ENCODE measurements around the gene NKX2-3.

NKX2-3 gene

DNA sequence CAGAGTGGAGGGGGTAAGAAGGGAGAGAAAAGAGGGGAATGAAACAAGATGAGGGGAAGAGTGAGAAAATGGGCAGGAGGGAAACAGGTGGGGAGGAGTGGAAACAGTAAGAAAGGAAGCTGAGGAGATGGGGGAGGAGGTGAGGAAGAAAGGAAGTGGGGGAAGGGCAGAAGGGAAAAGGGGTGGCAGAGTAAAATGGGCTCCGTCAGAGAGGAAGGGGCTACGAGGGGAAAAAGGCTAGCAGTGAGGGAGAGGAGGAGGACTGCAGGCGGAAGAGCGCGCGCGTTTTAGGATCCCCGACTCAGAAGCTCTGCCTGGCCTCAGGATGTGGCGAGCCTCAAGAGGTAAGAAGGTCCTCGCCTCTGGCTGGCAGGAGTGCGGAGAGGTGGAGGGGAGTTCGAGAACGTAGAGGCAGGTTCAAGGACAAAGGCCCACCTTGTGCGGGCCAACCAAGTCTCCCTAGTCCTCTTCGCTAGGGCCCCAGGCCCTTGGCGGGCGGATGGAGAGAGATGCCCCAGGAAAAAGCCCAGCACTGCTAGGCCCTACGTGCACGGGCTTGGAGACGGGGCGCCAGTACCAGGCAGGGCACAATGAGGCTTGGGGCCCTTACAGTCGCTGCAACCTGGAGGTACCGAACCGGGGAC is 5.8 kb upstream of the NKX2-3 start:
- no peak for DNase-seq

DNA sequence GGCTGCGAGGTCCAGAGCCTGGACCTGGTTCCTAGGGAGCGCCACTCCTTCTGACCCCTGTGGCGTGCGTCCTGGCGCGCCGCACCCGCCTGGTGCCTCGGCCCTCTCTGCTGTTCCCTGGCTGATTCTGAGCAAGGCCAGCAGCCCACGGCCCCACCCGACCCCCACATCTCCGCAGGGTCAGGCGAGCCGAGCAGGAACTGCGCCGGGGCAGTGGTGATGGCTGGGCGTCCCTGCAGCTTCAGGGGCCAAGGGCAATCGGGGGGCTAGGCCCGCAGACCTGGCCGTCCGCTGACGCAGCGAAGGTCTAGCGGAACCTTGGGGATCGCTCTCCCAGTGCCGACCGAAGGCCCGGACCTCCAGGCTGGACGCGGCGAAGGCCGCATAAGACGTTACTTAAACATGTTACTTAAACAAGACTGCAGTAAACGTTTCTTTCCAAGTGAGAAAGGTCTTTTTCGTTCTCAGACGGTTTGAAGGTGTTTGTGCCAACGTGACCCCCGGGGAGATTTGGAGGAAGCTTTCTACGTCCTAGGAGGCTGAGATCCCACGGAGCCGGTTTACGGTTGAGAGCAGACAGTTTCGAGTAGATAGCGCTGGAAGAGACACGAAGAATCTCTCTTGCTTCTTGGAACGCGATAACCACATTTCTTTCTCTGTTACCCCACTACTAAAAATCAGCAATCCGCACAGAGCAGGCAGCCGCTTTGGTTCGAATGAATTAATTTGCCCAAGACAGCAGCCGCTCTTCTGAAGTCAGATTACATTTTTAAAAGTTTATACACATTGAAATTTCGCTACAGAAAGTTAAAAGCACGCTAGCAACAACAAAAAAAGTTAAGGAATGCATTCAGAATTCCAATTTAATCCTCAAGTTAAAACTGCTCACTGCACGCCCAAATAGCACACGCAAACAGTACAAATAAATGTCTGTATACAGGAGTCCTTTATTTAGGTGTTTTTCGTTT is 4.9 kb upstream of the NKX2-3 start:
- no peak for DNase-seq

DNA sequence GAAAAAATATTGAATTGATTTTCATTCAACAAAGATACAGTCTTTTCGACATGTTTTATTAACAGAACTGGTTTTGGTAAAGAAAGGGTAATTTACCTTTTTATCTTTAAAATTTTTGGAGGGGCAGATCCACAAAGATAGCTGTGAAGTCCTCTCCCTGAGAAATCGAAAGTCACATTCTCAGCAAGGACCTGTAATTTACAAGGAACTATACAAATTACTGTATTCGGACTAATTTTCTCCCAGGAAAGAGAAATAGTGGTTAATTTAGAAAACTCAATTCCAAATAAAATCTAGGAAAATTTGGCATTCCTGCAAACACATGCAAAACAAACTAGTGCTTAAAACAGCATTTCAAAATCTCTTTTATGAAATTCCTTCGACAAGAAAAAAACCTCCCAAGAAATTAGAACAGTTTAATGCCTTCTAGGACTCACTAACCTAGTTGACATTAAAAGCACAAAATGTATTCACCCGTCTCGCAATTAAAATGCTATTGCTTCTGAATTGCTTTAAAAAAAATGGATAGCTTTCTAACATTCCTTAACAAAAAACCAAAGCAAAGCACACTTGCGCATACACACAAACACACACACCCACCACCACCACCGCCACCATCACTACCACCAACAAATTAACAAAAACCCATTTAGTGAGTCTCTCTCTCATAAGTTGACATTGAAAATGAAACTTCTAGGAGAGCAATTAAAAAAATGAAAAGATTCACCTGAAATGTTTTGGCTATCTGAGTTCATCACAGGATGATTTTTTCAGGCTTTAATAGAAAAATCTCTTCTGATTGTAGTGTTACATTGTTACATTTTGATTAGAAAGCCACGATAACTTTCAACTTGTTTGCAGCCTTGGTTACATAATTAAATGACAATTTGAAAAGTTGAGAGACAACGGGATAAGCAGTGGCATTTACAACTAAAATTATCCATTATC is 4.0 kb upstream of the NKX2-3 start:
- no peak for DNase-seq

DNA sequence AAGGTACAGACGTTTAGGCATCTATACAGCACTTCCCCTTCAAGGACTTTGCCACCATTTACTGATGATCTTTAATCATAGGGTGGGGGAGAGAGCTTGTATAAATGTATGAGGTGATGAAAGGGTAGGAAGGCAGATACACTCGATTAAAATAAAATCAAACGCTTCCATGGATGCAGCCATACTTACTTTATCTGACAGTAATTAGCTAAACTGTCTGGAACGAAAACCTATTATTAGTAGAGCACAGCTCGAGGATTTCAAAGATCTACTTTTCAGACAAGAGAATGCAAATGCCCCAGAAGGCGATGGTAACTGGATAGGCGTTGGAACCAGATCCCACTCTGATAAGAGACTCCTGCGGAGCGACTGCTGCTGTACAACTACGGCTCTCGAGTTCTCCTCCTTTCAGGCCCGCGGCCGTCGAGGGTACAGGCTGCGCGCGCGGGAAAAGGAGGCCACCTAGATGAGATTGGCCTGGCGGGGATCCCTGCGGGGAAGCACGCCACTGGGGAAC is 3.1 kb upstream of the NKX2-3 start:
- DNase-seq: no peak

DNA sequence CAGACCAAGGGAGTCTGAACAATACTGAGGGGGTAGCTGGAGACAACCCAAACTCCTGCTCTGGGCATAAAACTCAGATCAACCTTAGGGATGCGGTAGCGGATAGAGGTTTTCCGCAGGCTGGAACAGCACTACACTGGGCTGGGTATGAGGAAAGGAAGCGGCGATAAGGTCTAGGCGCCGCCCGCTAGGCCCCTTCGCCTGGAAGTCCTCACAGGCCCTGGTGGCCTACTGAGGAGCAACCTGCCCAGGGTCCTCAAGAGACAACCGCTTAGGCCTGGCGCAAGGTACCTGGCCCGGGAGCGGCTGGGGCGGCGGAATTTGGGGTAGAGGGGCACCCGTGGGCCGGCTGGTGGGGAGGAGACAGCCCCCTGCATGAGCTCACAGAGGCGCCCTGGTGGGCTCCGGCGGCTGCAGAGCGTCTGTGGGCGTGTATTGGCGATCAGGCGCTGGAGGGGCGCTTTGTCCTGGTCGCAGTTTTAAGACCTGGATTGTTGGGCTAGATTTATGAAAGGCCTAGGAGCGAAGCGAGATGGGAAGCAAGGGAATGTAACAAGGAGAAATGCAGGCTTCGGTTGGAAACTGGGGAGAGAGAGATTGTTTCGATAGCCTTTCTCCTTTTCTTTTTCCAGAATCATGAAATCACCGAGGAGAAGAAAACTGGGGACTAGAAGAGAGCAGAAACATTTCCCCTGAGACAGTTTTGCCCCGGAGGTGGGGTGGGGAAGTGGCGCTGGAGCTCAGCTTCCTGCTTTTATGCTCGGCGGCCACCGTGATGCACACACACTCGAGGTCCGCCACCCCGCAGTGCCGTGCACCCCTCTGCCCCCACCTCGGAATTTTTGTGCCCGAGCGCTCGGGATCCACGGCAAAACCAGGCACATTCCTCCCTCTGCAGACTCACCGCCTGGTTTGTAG is 2.4 kb upstream of the NKX2-3 start:
- no peak for DNase-seq

DNA sequence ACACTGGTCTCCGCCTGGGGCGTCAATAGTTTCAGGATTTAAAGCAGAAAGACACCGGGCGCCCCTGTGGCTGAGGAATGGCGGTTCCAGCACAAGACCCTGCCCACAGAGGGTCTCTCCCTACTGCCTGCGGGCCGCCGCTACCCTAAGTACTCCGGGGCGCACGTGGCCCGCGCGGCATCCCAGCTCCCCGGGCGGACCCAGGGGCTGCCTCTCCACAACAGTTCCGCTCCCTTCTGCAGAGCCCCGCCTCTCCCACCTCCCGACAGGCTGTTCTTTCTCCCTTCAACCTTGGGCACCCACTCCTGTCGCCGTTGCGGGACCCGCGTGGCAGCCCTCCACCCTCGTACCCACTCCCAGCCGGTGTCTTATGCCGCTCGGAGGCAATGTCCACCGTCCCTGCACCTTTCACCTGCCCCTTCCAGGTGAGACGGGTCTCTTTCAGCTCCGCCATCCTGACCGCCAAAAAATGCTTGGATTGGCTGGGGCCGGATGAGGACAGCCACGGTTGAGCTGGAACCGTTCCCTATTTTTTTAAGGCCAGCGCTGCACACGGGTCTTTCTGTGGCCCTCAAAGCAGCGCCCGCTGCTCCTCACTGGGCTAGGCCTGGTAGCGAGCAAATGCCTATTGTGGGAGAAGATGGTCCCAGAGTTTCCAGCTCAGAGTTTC is 1.6 kb upstream of the NKX2-3 start:
- DNase-seq: no peak

DNA sequence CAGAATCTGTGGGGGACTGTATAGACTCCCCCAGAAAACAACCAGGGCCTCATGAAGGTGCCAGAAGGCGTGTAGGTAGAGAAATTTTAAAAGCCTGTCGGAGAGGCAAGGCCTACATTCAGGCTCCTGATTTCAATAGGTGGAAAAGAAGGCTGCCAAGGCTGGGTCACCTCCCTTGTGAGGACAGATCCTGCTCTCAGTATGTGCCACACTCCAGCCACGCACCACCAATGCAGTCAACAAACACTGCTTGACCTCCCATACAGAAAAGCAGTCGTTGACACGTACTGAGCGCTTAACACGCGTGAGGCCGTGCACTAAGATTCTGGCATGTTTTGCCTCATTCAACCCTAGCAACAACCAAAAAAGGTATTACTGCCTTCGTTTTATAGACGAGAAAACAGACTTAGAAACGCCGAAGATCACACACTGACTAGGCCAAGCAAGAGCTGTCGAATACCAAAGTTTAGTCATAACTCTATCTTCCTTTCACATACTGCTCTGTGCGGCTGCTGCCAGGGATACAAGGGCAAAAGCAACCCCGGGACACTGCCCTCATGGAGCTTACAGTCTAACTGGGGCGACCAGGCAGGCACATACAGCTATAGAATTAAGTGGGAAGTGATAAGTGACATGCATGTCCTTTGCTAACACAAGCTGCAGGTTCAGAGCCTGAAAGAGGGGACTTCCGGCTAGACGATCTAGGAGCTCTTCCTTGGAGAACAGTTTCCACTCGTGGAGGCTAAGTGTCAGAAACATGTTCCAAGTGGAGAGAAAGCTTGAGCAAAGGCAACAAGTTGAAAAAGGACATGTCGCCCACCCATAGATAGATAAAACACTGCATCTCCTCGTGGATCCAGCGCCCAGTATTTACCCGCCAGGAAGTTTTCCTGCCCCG is 797 bp upstream of the NKX2-3 start:
- DNase-seq: no peak

DNA sequence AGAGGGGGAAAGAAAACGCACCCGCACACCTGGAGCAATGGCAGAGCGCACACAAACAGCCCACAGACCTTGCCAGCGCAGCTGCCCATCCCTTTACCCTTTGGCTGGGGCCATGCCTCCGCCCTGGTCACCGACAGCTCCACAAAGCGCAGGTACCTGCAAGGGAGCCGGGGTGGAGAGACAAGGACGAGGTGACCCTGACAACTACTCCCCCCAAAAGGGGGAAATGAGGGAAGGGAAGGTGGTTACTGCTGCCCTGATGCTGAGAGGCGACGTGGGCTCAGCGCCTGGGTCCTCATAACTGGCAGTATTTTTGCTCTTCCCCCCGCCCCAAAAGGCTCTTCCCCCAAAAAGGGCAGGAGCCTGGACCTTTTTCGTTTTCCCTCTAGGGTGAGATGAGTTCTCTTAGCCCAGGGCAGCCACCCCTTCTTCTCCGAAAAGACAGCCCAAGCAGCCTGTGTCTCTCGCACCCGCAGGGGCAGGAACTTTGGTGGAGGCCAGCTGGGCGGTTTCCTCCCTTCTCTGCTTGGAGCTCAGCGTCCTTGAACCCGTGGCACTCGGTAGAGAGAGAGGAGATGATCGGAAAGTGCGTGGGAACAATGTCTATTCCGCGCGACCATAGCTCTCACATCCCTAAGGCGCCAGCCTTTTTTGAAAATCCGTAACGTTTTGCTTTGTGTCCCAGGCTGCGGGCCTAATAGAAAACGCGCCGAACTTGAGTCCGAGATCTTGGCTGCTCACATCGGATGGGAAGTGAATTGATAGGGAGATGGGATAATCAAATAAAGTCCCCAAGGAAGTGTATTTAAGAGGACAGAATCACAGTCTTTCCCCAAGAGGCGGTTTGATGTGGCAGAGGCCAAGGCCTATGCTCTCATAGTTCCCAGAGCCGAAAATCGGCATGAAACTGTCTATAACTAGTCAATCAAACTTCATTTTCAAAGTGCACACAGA is 1.0 kb downstream of the NKX2-3 start:
- DNase-seq: no peak

DNA sequence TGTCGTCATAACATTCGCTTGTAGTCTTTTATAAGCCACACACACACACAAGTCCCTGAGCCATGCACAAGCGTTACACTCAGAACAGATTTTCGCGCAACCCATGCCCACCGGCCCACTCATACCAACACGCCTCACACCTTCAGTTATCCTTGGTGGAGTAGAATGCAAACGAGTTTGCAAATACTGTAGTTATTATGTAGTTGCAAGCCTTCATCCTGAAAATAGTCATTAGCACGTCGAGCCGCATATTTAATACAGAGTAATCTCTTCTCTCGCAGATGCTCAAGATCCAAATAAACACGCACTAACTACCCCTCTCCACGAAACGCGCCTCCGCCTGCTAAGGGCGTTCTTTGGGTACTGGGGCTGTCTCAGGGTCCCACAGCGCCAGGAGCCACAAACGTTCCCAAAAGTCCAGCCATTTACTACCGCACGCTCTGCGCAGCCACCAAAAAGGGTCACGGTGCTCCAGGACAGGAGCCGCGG is 1.8 kb downstream of the NKX2-3 start:
- DNase-seq: no peak

DNA sequence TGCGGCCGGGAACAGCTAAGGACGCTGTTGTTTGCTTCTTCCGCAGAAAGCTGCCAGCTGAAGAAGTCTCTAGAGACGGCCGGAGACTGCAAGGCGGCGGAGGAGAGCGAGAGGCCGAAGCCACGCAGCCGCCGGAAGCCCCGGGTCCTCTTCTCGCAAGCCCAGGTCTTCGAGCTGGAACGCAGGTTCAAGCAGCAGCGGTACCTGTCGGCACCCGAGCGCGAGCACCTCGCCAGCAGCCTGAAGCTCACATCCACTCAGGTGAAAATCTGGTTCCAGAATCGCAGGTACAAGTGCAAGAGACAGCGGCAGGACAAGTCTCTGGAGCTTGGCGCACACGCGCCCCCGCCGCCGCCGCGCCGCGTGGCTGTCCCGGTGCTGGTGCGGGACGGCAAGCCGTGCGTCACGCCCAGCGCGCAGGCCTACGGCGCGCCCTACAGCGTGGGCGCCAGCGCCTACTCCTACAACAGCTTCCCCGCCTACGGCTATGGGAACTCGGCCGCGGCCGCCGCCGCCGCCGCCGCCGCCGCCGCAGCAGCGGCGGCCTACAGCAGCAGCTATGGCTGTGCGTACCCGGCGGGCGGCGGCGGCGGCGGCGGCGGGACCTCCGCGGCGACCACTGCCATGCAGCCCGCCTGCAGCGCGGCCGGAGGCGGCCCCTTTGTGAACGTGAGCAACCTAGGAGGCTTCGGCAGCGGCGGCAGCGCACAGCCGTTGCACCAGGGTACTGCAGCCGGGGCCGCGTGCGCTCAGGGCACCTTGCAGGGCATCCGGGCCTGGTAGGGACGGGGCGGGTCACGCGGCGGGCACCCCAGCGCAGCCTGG is 2.4 kb downstream of the NKX2-3 start:
- DNase-seq: no peak

DNA sequence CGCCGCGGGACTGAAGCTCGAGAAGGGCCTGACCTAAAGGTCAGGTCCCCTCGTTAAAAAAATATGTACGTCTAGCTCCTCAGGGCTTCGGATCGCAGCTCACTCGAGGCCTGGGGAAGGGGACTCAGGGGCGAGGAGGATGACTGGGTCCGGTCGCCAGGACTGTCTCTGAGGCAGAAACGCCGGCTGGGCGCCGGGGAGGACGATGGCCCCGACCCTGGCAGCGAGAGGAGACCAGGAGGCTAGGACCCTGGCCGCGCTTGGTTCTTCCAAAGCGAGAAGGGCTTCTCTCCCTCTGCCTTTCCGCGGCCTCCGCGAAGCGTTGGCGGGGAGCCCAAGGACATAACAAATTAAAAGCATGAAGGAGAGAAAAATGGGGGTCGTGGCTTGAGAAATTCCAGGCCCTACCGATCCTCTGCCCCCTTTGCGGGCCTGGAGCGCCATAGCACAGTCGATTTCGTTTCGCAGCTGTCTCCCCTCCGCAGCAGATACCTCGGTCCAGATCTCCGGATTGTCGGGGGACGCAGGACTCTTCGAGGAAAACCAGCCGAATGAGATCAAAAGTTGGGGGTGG is 3.1 kb downstream of the NKX2-3 start:
- no peak for DNase-seq

DNA sequence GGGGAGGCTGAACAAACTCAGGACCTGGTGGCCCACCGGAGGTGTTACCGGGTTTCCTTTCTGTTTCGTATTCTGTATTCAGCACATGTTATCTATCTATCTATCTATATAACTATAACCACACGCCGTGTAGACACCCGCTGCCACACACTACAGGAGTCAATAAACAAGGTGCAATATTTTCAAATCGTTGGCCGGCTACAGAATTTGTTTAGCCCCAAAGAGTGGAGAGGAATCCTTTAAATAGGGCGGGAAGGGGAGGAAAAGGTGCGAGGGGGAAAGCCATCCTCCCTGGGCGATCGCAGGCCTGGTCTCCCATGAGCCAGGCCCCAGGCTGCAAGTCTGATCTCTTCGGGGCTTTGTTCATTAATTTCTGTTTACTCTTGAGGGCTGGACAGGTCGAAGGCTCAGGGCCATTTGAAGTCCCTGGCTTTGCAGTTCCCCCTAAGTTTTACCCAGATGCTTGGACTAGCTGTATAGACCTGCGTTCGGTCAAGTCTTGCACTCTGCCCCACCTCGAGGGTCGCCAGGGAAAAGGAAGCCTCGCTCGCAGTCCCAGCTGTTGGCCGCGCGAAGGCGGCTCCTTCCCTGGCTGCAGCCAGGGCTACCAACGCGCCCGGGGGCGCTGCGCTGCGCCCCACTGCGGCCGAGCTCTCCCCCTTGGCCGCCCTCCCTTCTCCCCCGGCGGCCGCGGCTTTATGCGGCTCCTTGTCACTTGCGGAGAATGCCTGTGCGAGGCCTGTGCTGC is 3.8 kb downstream of the NKX2-3 start:
- no peak for DNase-seq

DNA sequence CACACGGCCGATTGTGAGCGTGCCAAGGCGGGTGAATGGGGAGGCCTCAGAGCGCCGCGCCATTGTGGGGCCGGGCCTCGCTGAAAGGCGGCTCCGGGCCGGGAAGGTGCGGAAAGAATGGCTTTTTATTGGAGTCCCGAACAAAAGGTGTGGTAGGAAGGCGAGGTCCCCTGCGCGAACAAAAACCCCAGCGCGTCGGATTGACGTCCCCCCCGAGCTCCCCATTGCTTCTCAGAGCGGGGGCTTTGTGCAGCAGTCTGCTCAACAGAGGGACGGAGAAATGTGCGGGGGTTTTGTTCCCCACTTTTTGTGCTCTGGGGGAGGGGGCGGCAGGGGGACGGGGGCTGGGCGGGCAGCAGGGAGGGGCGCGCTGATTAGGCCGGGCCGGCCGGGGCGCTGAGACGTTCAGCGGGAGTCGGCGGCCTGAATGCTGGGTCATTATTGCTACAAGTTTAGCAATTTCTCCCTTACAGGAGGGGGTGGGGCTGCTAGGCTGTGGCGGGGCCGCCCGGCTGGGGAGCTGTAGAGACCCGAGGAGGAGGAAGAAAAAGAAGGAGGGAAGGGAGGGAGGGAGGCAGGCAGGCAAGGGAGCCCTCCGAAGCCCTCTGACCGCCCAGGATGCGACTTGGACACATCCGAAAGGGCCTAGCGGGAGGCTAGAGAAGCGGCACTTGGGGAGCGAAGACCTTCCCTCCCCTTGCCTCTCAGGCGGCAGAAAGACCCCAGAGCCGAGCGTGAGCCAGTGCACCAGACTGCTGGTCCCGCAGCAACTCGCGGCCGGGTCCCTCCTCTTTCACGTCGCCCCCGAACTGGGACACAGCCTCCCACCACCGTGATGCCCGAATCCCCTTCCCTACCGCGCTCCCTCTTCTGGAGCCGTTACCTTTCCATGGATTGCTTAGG is 4.6 kb downstream of the NKX2-3 start:
- no peak for DNase-seq

DNA sequence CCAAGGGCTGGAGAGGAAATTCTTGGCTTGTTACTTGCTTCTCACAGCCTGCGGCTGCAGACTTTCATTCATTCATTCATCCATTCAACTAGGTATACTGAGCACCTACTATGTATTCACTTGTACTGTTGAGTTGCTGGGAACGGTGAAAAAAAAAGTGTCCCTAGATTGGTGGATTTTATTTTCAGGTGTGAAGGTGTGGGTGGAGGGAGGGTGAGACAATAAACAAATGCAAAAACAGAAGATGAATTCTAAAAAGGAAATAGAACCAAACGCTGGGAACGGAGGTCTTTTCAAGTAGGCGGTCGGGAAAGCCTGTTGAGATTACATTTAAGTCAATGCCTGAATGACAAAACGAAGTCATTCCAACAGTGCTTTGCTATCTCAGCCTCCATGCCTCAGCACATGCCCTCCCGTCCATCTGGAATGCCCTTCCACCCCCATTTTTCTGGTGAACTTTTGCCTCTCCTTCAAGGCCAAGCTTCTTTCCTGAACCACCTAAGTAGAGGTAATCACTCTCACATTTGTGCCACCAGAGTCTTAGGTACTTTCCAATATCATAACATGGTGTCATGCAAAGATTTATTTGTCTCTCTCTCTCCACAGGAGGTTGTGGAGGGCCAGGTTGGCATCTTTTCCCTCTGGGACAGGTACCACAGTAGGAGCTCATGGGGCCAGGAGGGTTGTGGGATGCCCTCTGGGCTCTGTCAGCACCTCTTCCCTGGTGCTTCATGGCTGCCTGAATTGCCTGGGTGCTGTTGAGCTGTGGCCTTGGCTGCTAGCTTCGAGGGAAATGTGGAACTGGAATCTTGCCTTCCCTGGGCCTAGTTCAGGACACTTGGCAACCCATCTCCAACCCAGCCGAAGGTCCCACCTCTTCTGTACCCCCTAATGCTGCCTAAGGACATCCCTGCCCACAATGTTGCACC is 5.5 kb downstream of the NKX2-3 start:
- DNase-seq: no peak

Data from effector CD8-positive, alpha-beta T cell (primary cell).